GM19372 (cell line): ENCODE data around the gene PSMB8.

Experiments
- ATAC-seq: cut with Tn5 transposase; IDR thresholded peaks from one replicate; pipeline ENCODE4 v1.9.1; 2021; ENCODE audit warnings: mild to moderate bottlenecking, low read depth, moderate library complexity; ENCODE audit not compliant: unreplicated experiment

PSMB8 gene

DNA sequence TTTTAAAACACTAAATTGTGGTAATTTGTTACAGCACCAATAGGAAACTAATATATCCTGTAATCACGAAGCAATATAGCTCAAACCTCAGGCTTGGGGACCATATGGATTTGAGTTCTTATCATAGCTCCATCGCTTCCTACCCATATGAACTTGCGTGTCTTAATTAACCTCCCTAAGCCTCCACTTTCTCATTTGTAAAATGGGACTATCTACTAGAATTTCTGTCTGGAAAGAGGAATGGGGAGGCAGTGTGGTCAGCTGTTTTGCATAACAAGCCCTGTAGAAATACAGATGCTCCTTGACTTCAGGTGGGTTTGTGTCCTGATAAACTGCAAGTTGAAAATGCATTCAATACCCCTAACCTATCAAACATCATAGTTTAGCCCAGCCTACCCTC is 44.1 kb downstream of the PSMB8 start:
- ATAC-seq = no peak

DNA sequence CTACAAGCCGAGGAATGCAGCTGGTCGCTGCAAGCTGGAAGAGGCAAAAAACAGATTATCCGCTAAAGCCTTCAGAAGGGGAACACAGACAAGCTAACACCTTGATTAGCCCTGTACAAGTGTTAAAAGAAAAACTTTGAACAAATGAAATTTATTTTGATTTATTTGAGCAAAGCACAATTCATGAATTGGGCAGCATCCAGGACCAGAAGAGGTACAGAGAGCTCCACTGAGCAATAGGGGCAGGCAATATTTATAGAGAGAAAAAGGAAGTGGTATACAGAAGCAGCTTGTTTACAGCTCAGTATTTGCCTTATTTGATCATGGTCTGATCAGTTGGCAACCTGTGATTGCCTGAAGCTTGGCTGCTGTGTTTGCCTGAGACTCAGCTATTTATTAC is 44.7 kb downstream of the PSMB8 start:
- ATAC-seq = no peak

DNA sequence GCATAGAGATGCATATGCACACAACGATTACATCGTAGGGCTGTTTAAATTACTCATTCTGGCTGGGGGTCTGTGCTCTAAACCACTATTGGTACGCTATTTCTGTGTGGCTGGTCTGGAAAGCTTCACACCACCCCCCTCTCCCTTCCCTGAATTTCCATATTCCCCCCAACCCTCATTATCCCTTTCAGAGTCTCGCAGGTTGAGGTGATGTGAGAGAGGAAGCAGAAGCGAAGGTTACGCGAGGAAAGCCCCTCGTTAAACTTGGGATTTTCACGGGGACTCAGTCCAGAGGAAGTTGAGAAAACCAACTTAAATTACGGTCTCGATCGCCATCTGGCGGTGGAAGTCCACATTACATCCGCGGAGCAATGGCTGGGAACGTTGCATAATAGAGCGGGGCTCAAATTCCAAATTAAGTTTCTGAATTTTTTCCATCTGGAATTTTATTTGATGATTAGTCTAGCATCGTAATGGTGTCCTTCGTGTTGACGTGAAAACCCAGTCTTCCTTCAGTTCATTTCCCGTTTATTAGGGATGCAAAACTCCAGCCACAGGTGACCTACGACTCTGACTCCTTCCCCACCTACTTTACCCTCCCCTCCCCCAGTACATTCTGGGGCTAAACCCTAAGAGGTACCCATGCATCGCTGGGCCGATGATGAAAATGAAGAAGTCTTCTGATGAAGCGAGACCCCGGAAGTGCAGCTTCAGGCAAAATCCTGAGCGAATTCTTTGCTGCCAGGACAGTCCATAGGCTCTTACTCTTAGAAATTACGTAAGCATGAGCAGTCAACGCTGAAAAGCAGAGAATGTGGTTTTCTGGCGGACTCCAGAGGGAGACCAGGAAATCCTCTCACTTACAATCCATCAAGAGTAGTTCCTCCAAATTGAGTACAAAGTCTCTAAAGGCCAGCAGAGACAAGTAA is 46.7 kb downstream of the PSMB8 start:
- ATAC-seq = no peak

DNA sequence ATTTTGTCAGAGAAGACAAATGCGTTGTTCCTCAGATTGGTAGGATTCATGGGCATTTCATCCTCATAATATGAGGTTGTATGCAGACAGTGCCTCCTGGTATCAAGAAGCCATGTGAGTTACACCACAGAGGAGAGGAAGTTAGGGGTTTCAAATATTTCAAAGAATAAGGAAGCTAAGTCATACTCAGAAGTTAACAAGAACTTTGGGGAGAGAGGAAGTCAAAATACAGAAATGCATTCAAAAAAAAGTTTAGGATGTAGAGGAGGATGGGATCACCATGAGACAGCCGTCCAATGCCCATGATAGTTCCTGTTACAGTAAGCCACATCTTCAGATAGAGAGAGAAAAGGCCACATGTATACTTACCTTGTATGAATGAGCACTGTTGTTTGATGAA is 49.3 kb downstream of the PSMB8 start:
- no peak for ATAC-seq

DNA sequence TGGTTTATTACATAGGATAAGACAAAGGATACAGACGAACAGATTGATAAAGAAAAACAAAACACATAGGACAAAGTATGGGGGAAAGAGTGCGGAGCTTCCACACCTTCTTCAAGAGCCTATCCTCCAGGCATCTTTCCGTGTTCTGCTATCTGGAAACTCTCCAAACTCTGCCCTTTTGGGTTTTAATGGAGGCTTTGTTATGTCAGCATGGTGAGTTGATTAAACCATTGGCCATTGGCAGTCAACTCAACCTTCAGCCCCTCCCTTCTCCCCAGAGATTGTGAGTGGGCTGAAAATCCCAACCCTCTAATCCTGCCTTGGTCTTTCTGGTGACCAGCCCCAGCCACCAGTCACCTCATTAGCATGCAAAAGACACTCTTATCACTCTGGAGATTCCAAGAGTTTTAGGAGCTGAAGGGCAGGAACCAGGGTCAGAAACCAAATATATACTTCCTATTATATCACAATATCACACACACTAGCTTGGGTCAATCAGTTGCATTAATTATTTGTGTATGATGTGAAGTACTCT is 50.9 kb downstream of the PSMB8 start:
- ATAC-seq = no peak
